ENCODE data around the gene KCNJ3. TPM values are rescaled to one million over a fixed set of nuclear protein-coding genes. Genes with fewer than 3 reads are reported as not detected.
"Not testable (repeated sequence)": the region's sequence is repeated elsewhere in the genome, so short reads cannot be mapped to it uniquely, and the experiment has no call there.

KCNJ3 gene
- total RNA-seq, 1 donor, result not detected

DNA sequence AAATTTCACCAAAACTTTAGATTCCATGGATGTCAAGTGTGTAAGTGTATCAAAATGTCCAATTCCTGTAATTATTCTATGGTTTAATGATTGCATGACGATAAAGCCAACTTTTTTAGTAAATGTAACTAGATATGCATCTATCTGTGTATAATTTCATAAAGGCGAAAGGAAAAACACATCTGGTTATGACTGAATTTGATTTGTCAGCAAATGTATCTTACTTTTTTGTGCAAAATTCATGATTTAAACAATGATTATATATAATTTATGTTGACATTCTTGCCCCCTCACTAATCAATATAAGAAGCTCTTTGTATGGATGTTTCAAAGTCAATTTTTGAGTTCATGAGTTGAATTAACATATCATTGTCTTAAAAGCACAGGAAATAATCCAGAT is 138.5 kb downstream of the KCNJ3 start:
- DNase-seq (ENCODE audit: low read depth in 2 of 3, low spot score in 2 of 3), result no peak

DNA sequence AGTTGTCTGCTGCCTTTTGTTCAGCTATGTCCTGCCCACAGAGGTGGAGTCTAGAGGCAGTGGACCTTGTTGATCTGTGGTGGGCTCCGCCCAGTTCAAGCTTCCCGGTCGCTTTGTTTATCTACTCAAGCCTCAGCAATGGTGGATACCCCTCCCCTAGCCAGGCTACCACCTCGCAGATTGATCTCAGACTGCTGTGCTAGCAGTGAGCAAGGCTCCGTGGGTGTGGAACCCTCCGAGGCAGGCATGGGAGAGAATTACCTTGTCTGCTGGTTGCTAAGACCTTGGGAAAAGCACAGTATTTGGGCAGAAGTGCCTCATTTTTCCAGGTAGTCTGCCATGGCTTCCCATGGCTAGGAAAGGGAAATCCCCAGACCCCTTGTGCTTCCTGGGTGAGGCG is 146.0 kb downstream of the KCNJ3 start:
- no peak for DNase-seq (ENCODE audit: low read depth in 2 of 3, low spot score in 2 of 3)

DNA sequence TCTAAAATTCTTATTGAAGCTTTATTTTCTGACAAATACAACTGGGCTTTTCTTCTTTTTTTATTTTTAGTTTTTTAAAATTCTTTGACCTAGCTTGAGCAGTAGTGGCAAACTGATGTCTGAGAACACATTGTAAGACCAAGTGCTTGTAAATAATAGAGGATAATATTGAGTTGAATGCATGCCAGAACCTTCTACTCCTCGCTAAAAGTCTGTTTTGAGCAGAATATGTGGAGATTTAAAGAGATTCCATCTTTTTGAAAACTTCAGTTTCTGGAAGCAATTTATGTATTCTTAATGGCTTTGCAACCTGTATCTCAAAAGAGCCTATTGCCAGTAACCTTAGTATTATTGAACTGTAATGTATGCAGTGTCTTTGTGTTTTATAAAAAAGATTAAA is 148.3 kb downstream of the KCNJ3 start:
- DNase-seq (ENCODE audit: low read depth in 2 of 3, low spot score in 2 of 3), result no peak

DNA sequence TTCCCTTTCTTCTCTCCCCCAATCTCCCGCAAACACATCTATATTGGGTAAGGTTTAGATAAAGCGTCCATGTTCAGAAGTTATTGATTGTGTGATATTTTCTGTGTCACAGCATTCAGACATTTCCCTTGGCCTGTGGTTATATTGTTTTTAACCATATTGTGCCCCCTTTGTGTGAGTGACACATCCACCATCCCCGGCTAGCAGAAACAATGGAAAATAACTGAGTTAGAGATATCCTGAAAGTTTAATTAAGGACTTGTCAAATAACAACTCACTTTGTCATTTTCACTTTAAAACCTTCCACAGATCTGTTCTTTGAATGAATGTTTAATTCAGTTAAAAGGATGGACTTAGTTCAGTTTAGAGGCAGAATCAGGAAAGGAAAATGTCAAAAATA is 151.0 kb downstream of the KCNJ3 start:
- no peak for DNase-seq (ENCODE audit: low read depth in 2 of 3, low spot score in 2 of 3)

DNA sequence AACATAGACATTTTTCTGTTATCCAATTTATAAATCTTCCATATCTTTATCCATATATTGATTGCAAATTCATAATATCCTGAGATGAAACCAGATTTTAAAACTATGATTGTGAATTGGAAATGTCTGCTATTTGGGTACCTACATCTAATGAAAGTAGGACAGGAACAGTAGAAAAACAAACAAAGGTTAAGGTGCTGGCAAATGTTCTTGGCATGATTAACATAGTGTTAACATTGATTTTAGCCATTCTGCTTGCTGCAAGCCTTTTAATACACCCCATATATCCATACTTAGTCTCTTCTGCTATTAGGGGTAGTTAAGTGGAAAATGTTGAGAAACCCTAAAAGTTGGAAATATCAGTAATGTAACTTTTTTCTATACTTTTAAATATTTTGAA is 152.0 kb downstream of the KCNJ3 start:
- no peak for DNase-seq (ENCODE audit: low read depth in 2 of 3, low spot score in 2 of 3)

DNA sequence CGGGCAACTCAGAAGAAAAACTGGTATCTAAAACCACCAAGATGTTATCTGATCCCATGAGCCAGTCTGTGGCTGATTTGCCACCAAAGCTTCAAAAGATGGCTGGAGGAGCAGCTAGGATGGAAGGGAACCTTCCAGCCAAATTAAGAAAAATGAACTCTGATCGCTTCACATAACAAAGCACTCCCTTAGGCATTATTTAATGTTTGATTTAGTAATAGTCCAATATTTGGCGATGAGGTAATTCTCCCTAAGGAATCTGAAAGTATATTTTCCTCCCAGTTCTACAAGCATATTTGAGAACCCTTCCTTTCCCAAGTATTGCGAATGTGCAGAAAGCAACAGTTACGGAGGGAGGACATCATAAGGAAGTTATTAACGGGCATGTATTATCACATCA is 156.6 kb downstream of the KCNJ3 start:
- DNase-seq (ENCODE audit: low read depth in 2 of 3, low spot score in 2 of 3), result no peak

DNA sequence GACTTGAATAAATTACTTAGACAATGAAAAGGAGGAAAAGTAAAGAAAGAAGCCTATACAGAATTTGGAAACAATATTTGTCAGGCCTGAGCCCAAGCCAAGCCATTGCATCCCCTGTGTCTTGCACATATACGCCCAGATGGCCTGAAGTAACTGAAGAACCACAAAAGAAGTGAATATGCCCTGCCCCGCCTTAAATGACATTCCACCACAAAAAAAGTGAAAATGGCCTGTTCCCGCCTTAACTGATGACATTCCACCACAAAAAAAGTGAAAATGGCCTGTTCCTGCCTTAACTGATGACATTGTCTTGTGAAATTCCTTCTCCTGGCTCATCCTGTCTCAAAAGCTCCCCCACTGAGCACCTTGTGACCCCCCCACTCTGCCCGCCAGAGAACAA is 168.7 kb downstream of the KCNJ3 start:
- DNase-seq (ENCODE audit: low read depth in 2 of 3, low spot score in 2 of 3), result not testable (repeated sequence)

DNA sequence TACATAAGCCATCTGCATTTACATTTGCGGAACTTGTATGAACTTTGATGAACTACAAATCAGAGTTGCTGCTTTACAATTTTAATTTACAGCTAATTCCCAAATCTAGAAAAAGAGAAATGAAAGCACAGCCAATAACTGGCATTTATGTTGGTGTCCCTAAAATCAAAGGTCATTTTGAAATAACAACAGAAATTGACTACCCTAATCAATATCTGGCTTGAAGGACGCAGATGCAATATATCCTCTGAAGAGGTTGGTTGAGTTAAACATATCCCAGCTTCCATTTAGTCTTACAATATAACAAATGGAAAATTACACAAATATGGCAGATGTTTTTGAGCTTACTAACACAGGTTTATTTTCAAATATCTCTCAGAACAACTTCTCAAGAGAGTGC is 177.5 kb downstream of the KCNJ3 start:
- DNase-seq (ENCODE audit: low read depth in 2 of 3, low spot score in 2 of 3), result no peak

DNA sequence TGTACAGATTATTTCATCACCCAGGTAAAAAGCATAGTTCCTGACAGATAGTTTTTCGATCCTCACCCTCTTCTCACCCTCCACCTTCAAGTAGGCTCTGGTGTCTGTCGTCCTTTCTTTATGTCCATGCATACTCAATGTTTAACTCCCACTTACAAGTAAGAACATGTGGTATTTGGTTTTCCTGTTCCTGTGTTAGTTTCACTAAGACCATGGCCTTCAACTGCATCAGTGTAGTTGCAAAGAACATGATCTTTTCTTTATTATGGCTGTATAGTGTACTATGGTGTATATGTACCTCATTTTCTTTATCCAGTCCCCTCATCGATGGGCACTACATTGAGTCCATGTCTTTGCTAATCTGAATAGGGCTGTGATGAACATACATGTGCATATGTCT is 184.2 kb downstream of the KCNJ3 start:
- DNase-seq (ENCODE audit: low read depth in 2 of 3, low spot score in 2 of 3), result no peak

DNA sequence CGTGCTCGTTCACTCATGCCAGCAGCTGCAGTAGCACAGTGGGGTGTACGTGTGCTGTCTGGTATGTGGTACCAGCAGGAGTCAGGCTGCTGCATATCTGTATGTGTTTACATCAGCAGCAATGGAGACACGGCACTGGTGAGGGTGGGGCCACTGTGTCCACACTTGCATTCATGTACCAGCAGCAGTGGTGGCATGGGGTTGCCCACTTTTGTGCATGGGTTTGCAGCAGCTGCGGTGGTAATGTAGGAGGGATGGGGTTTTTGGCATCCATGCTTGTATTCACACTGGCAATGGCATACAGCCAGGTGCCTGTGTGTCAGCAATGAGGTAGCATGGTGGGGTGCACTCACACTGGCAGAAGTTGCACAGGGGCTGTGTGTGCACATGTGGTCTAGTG is 187.8 kb downstream of the KCNJ3 start:
- no peak for DNase-seq (ENCODE audit: low read depth in 2 of 3, low spot score in 2 of 3)

DNA sequence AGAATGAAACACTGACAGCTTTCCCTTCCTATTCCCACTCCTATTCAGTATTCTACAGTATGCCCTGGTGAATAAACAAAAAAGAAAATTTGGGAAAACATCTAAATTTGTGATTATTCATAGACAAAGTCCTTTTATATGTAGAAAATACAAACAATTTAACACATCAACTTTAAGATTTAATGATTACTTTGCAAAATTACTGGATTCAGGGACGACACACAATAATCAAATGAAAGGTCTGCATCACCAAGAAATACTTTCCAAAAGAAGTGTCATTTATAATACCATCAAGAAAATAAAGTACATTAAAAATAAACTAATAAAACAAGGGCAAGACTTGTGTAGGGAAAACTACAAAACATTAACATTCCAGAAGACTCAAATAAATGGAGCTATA is 199.8 kb downstream of the KCNJ3 start:
- no peak for DNase-seq (ENCODE audit: low read depth in 2 of 3, low spot score in 2 of 3)

DNA sequence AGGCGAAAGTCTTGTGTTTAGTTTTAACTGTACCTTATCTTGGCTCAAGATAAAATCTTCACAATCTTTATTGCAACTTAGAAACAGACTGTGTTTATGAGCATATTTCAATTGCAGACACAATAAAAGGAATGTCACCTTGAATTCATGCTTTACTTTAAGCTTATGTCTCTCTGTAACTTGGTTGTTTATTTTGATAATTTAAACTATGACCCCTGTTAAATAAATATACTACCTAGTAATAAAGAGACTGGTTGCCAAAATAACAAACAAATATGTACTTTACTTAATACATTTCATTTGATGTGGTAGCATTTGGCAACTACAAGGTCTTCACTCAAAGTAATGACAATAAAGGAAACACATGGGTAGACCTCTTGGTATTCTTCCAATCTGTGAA is 202.6 kb downstream of the KCNJ3 start:
- DNase-seq (ENCODE audit: low read depth in 2 of 3, low spot score in 2 of 3), result no peak

All from hematopoietic multipotent progenitor cell (in vitro differentiated cells).